Raji (cell line): ENCODE measurements around the gene GYPA.
"Not testable (repeated sequence)": the region's sequence is repeated elsewhere in the genome, so short reads cannot be mapped to it uniquely, and the experiment has no call there.

Experiments used
- POLR2A ChIP-seq: IDR thresholded peaks from 2 replicates; pipeline ENCODE4 v1.6.1; 2011; ENCODE audit warnings: low read depth, low read length, control low read depth; ENCODE audit not compliant: insufficient read depth

GYPA gene

DNA sequence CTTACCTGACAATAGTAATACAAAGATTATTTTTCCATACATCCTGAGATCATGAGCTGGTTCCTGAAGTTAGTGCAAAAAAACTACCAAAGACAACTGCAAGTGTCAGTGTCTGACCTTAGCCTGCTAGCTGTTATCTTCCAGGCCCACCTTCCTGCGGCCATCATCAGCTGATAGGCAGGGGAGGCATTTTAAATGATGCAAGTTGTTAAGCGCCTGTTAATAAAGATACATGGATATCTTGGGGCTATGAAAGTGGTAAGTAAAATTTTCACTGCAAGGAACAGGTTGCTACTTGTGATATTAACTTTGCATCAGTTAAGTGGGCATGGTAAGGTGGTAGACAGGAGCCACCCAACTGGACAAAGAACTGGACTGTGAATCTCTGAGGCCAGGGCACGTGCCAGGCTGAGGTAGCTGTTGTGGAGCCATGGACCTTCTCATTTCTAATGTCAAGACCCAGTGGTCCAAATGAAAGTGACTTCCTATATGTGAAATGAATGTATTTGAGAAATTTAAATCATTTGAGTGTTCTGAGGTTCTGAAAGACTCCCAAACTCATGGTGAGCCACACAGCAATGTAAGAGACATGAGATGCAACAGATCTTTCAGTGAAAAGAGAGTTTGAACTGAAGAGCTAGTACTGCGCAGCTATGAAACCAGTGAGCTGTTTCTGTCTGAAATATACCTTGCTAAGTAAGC lies at the start of gene GYPA:
Gene GYPA, minus strand, starts transcription at position 125 of the 702 bp plus-strand sequence. Its CDS starts 83 bp downstream, at position 42.
- TF ChIP-seq POLR2A, result not testable (repeated sequence)

DNA sequence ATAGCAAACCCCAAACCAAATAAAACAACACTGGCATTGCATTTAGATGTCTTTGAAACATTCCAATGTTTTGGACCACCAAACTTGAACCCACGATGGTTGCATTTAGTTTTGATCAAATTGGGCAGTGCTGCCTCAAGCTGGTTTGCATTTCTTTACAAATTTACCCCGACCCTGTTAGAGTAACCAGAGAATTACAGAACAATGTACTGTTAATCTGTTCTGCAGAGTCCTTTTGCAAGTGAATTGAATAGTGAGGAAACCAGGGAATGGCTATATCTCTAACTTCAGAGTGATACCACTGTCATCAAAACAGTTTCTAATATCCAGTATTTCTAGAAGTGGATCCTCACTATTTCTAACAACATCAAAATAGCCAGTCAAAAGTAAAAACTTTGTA lies 49.5 kb upstream of the GYPA start:
- no peak for TF ChIP-seq POLR2A

DNA sequence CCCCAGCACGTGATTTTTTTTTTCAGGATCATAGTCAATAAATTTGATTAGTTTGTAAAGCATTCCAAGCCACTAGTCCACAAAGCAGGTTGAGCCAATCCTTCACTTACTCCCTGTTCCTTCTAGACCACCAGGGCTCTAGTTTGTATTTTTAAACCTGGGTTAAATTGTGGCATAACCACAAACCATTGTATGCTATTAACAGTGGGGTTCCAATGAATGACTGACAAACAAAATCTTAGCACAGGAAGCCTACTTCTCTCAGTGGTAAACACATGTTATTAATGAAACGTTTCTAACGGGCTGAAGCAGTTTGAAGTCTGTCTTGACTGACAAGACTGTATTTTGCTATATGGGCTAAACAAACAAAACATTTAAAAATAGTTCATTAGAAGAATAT lies 48.6 kb upstream of the GYPA start:
- no peak for TF ChIP-seq POLR2A

DNA sequence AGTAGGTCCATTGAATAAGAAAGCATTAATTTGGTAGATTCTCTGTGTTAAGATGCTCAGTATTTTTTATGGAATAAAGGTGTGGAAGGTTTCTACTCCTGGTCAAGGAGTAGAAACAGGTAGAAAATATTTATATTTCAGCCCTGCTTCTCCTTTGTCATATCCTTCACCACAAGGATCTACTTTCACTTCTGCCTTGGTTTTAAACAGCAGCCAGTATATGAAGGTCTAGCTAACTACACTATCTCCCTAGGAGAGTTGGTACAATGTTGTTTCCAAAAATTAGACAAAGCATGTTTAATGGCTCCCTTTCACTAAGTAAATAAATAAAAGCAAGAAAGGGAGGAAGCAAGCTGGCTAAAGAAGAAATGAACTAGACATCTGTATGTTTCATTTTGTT lies 44.6 kb upstream of the GYPA start:
- TF ChIP-seq POLR2A, result no peak

DNA sequence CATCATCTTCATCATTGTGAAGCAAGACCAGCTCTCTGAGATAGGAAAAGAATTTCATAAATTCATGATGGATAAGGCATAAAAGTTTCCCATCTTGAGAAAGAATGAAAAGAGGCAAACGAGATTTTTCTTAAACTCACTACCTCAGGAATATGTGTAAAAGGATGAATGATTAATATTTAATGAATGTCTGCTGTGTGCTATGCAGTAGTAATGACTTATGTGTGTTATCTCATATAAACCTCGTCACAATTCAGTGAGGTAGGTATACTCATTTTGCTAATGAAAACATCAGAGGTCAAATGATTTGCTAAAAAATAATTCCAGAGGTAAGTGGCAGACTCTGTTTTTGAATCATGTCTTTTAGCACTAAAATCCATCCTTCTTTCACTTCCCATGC lies 42.6 kb upstream of the GYPA start:
- no peak for TF ChIP-seq POLR2A

DNA sequence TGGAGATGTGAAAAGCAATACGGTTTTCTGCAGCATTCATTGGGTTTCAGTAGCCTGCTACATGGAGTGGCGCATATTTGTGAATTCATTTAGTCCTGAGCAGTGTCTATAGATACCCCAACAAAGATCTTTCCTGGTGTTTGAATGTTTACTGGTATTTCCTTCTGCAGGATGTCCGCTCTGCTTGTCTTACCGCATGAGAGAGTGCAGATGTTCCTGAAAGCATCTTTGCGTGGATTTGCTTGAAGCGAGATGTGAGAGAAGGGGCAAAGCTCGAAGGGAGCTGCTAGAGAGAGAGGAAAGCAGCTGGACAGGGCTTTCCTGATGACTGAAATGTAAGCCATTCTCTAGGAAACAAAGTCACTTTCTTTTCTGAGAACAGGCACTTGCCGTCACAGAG lies 40.9 kb upstream of the GYPA start:
- TF ChIP-seq POLR2A, result no peak

DNA sequence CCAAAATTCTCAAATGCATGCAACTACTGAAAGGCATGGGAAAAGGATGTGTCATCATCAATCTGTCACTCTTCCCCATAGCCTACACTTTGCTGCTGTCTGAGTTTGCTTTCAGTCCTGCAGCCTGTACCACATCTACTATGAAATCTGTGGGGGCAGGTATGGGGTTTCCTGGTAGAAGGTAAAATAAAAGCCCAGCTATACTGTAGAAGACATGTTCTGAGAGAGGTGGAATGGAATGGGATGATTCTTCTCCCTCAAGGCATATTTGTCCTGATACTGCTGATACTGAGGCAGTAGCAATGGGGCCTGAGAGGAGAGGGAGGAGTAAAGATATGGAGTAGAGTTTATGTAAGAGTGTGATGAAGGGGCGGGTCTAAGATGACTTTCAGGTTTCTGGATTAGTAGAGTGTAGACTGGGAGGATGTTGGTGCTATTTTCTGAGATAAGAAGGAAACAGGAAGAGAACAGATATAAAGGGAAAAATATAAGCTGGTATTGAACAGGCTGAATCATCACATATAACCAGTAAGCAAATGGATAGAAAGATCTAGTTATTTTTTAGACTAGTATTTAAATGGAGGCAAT lies 38.7 kb upstream of the GYPA start:
- TF ChIP-seq POLR2A, result no peak

DNA sequence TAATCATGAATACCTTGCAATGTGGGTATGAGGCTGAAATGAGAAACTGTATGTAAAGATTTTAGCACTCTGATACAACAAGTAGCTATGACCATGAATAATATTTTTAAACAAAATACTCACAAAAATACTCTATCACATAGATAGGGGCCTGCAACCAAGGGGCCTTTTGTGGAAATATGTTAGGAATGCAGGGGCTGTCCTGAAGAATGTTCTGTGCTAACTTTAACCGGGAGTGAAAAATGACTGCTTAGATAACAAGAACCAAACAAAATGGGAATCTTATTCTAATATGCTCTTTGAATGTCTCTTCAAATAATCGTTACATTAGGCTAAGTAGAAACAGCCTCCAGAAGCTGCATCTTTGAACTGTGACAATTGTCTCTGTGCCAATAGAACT lies 37.9 kb upstream of the GYPA start:
- TF ChIP-seq POLR2A, result no peak

DNA sequence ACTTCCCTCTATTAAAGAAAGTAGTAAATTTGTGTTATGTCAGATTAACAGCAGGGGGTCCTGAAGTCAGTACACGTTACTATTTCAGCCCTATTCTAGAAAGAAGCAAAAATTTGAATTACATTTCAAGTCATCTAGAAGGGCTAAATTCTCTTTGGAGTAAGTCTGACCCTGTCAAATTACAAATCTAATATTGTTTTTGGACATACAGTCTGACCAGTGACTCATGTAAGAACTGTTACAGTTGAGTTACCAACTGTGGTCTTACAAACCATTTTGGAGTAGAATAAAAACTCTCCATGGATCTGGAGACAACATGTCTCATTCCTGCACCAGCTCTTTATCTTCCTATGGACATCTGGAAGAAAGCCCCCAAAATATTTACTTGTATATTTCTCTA lies 36.0 kb upstream of the GYPA start:
- no peak for TF ChIP-seq POLR2A

DNA sequence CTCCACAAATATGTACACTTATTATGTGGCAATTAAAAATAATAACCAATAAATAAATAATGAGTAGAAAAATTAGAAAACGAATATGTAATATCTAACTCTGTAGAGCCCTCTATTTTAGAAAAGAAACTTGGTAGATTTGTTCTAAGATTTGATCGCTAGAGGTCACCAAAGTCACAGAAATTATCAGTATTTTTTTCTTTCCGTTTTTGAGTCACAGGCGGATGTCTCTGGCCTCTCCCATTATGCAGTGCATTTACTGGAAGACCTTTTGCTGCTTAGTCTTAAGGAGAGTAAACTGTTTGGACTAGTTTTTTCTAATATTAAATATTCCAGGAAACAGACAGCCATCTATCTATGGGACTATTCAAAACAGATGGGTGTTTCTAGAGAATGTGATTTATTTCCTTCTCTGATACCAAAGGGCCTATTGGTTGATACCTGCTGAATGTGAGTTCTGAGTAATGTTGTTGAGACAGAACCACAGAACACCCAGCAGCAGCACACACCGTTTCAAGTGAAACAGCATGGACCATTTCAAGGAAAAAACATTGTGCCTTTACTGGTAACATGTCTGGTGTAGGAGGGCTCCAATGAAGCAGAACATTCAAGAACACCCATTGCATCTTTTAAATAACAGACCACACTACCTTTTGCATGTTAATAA lies 34.0 kb upstream of the GYPA start:
- no peak for TF ChIP-seq POLR2A

DNA sequence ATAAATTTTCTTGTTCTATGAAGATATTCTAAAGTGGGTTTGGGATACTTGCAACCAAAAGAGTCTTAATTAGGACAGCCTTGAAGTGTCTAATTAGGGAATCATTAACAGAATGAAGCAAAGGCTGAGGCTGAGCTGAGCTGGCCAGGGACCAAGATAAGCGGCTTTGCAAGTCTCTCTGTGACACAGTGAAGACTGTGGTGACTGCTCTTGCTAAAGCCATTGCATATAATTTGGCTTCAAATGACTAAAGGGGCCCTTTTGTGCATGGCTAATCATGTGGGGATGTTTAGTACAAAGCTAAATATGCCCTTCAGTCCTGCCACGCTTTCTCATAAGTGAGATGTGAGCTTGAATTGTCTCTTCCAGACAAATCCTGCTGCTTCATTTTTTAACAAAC lies 31.2 kb upstream of the GYPA start:
- no peak for TF ChIP-seq POLR2A

DNA sequence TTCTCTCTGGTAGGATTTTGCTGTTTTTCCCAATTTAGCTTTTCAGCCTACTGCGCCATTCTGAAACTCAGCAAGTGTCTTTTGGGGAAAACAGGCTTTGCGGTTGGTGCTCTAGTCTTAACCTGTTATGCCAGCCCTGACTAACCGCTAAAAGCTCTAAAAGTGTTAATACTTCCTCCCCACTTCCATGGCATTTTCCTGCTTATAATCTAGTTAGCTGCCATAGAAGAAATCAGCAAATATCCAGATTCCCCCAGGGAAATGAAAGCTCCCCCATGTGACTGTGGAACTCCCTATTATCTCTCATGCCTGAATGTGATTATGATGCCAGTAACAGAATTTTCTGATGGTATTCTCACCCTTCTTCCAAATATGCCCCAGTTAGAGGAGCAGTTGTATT lies 28.7 kb upstream of the GYPA start:
- TF ChIP-seq POLR2A, result no peak

DNA sequence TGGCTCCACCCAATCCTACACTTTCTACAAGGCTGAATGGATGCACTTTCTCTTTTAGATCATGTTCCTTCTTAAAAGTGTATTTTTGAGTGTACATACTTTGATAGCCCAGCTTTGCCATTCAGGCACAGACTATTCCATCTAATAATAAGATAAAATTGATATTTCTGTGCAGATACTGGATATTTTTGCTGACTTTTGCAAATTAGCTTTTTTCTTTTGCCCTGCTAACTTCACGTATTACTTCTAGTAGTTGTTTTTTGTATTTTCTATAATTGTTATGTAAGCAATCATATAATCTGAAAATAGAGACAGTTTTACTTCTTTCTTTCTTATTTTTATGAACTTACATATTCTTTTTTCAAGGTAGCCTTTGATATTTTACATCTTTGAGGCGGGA lies 13.5 kb upstream of the GYPA start:
- TF ChIP-seq POLR2A, result no peak

DNA sequence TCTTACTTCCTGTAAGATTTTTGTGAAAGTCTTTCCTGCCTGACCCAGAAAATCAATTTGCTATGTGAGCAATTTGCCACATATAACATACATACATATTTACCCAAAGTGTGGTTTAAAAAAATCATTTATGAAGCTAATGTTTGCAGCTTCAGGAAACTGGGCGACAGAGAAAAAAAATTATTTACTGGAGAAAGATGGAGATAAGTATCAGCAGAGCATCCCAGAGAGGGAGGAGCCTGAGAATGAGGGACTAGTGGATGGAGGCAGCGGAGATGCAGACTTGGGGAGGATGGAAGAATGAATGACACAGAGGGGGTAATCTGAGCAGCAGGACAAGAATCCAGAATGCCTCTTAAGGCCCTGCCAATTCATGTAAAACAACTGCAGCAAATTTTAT lies 975 bp upstream of the GYPA start:
- TF ChIP-seq POLR2A, result no peak

DNA sequence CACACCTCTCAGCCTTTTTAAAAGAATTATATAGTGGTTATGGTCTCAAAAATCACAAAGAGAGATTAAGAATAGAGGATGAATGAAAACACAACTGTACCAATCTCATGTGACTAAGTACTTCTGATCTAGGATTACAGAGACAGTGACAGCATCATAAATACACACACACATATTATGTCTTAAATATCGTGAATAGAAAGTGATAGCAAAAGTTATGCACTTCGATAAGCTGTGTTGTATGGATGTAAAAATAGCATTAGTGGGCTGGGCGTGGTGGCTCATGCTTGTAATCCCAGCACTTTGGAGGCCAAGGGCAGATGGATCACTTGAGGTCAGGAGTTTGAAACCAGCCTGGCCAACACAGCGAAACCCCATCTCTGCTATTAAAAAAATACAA lies 25.0 kb downstream of the GYPA start:
- TF ChIP-seq POLR2A, result no peak

DNA sequence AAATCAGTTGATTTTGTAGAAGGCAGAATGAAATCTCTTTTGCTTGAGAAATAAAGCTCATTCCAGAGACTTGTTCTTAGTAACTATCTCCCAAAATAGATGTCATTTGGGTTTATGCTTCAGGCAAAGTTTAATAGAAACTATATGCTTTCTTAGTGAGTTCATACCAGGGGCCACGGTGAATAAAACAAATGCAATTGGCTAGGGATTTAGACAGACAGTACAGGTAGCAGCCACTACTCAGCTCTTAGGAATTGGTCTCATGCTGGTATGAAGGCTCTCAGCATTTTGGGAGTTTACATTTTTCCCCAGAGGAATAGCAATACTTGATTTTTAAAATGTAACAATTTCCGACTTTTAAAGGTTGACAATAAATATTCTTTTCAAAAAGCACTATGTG lies 27.0 kb downstream of the GYPA start:
- TF ChIP-seq POLR2A, result no peak
